ENCODE measurements around the gene SPTBN1.

DNA sequence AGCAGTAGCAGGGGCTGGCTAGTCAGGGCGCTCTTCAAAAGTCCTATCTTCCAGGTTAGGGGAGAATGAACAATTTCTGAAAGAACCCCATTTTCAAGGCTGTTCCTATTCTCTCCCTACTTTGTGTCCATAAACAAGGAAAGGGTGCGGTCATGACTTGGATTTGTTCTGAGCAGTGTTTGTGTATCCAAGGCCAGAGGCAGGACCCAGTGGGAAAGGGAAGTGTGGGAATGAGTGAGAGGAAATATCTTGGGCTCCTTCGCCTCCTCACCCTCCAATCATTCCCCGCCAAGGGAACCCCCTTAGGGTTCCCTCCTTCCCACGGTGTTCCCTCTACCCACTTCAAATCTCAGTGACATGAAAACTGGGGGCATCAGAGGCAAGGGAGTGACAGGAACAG lies 25.5 kb upstream of the SPTBN1 start:
- TF ChIP-seq, protein P1, sequence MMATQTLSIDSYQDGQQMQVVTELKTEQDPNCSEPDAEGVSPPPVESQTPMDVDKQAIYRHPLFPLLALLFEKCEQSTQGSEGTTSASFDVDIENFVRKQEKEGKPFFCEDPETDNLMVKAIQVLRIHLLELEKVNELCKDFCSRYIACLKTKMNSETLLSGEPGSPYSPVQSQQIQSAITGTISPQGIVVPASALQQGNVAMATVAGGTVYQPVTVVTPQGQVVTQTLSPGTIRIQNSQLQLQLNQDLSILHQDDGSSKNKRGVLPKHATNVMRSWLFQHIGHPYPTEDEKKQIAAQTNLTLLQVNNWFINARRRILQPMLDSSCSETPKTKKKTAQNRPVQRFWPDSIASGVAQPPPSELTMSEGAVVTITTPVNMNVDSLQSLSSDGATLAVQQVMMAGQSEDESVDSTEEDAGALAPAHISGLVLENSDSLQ (IDR thresholded peaks at IDR 0.05), result no peak
- no peak for TF ChIP-seq CTBP1 (IDR thresholded peaks at IDR 0.05; ENCODE audit: borderline replicate concordance)

Data from HEK293T (cell line).